Jurkat, Clone E6-1 (cell line): Measurements from ENCODE around the gene NACC2.

Experiments
- DNase-seq: peaks from one replicate; pipeline ENCODE4 v3.0.0-alpha.2; 2011; ENCODE audit warnings: low read depth, low spot score
- H3K4me3 ChIP-seq: 2 replicates; pipeline ENCODE4 v1.5.1; 2011; ENCODE audit warnings: mild to moderate bottlenecking, low read length, control low read depth, moderate library complexity

Gene NACC2

GRCh38 chr9:136019041-136019680 lies 75.9 kb downstream of the NACC2 start:
- no peak for DNase-seq

GRCh38 chr9:136018257-136019031 lies 76.6 kb downstream of the NACC2 start:
- no peak overlapping the region for H3K4me3 ChIP-seq
- DNase-seq: no peak

More at GRCh38 chr9:136019041-136019680, 75.9 kb downstream of the NACC2 start:
- H3K4me3 ChIP-seq: no peak overlapping the region

- DNase-seq: no peak
Observed at GRCh38 chr9:136017289-136018190, 77.5 kb downstream of the NACC2 start.

GRCh38 chr9:136016572-136017288 lies 78.4 kb downstream of the NACC2 start:
- no peak for DNase-seq
- H3K4me3 ChIP-seq: no peak overlapping the region

More at GRCh38 chr9:136017289-136018190, 77.5 kb downstream of the NACC2 start:
- no peak overlapping the region for H3K4me3 ChIP-seq

GRCh38 chr9:136015656-136016571 lies 79.2 kb downstream of the NACC2 start:
- DNase-seq: no peak
- H3K4me3 ChIP-seq: no peak overlapping the region

GRCh38 chr9:136014924-136015633 lies 80.0 kb downstream of the NACC2 start:
- no peak for DNase-seq
- H3K4me3 ChIP-seq: no peak overlapping the region

- DNase-seq: no peak
- no peak overlapping the region for H3K4me3 ChIP-seq
Observed at GRCh38 chr9:136014147-136014923, 80.8 kb downstream of the NACC2 start.

GRCh38 chr9:136013524-136014034 lies 81.5 kb downstream of the NACC2 start:
- DNase-seq: no peak
- no peak overlapping the region for H3K4me3 ChIP-seq

GRCh38 chr9:136013116-136013515 lies 82.0 kb downstream of the NACC2 start:
- no peak for DNase-seq

GRCh38 chr9:136012651-136013050 lies 82.4 kb downstream of the NACC2 start:
- no peak overlapping the region for H3K4me3 ChIP-seq
- no peak for DNase-seq

More at GRCh38 chr9:136013116-136013515, 82.0 kb downstream of the NACC2 start:
- H3K4me3 ChIP-seq: no peak overlapping the region

GRCh38 chr9:136011703-136012496 lies 83.2 kb downstream of the NACC2 start:
- no peak overlapping the region for H3K4me3 ChIP-seq
- DNase-seq: no peak

GRCh38 chr9:136011376-136011702 lies 83.8 kb downstream of the NACC2 start:
- H3K4me3 ChIP-seq: no peak overlapping the region

GRCh38 chr9:136010615-136011361 lies 84.3 kb downstream of the NACC2 start:
- H3K4me3 ChIP-seq: no peak overlapping the region
- no peak for DNase-seq

More at GRCh38 chr9:136011376-136011702, 83.8 kb downstream of the NACC2 start:
- DNase-seq: no peak

- no peak overlapping the region for H3K4me3 ChIP-seq
- DNase-seq: no peak
Observed at GRCh38 chr9:136010176-136010575, 84.9 kb downstream of the NACC2 start.

- no peak for DNase-seq
- no peak overlapping the region for H3K4me3 ChIP-seq
Observed at GRCh38 chr9:136009516-136009915, 85.6 kb downstream of the NACC2 start.
